Mammary epithelial cell (primary cell): ENCODE results near the gene PDIA6.

Source experiments
- CTCF ChIP-seq, 2 donors: IDR thresholded peaks in 1 of 2; conservative IDR thresholded peaks in 1 of 2; 2 replicates each; pipeline ENCODE4 v1.5.1; 2011 to 2012; ENCODE audit warnings: inconsistent platforms in 2 of 2, low read length in 2 of 2, mild to moderate bottlenecking in 2 of 2, control low read depth in 1 of 2, low read depth in 1 of 2; ENCODE audit not compliant: insufficient read depth in 1 of 2; ENCODE audit errors: extremely low read depth in 1 of 2
- EZH2 ChIP-seq: IDR thresholded peaks from 2 replicates; pipeline ENCODE4 v1.6.1; 2012; ENCODE audit warnings: low read length, inconsistent platforms, borderline replicate concordance

GRCh38 chr2:10775831-10776230, 36.8 kb downstream of the PDIA6 start:
- TF ChIP-seq CTCF (conservative IDR thresholded peaks at IDR 0.05 in 1 of 2, IDR thresholded peaks at IDR 0.05 in 1 of 2; ENCODE audit: extremely low read depth in 1 of 2, insufficient read depth in 1 of 2, low read depth in 1 of 2, low read length in 2 of 2) (no peak), EZH2 (no peak)
